Subcutaneous abdominal adipose tissue (tissue), 5 donors: ENCODE measurements around the gene IKZF1.

Experiments
- H3K27ac ChIP-seq: one replicate; pipeline ENCODE4 v1.7.0; 2013; ENCODE audit warnings: low read depth, mild to moderate bottlenecking, inconsistent platforms, low read length, moderate library complexity
- H3K27me3 ChIP-seq, 5 donors: one replicate each; pipeline ENCODE4 v1.7.0; 2013; ENCODE audit warnings: low read length in 5 of 5, inconsistent platforms in 1 of 5; ENCODE audit not compliant: control insufficient read depth in 5 of 5, insufficient read depth in 4 of 5
- H3K36me3 ChIP-seq, 5 donors: one replicate each; pipeline ENCODE4 v1.7.0; 2013; ENCODE audit warnings: low read length in 5 of 5; ENCODE audit not compliant: control insufficient read depth in 5 of 5, insufficient read depth in 5 of 5
- H3K4me1 ChIP-seq, 5 donors: one replicate each; pipeline ENCODE4 v1.7.0; 2013; ENCODE audit warnings: low read length in 5 of 5, mild to moderate bottlenecking in 3 of 5, moderate library complexity in 1 of 5; ENCODE audit not compliant: control insufficient read depth in 5 of 5, insufficient read depth in 5 of 5
- H3K4me3 ChIP-seq, 5 donors: one replicate each; pipeline ENCODE4 v1.7.0; 2013; ENCODE audit warnings: low read length in 5 of 5, low read depth in 1 of 5
- H3K9ac ChIP-seq, 5 donors: one replicate each; pipeline ENCODE4 v1.7.0; 2013; ENCODE audit warnings: low read length in 5 of 5, mild to moderate bottlenecking in 4 of 5, moderate library complexity in 3 of 5
- H3K9me3 ChIP-seq, 5 donors: one replicate each; pipeline ENCODE4 v1.7.0; 2013; ENCODE audit warnings: low read length in 5 of 5; ENCODE audit not compliant: control insufficient read depth in 5 of 5
- donor health status: healthy.
- donor health status: healthy.
- donor health status: healthy.
- donor health status: healthy.
- donor health status: healthy.

IKZF1 gene

GRCh38 chr7:50298811-50299562, 5.5 kb upstream of the IKZF1 start:
- Histone ChIP-seq H3K36me3 (no peaks in the 10 kb centered on the region), H3K27me3 (peaks cover 7 to 17% (median 16%) of the 10 kb centered on the region in 5 donors), H3K4me1 (peaks cover 0 to 5% (median 4%) of the 10 kb centered on the region in 5 donors), H3K9me3 (peaks cover 0 to 3% (median 0%) of the 10 kb centered on the region in 5 donors), H3K4me3 (no peak overlapping the region), H3K27ac (no peak overlapping the region), H3K9ac (no peak overlapping the region)

- Histone ChIP-seq H3K27me3 (peaks cover 7 to 20% (median 16%) of the 10 kb centered on the region in 5 donors), H3K36me3 (no peaks in the 10 kb centered on the region), H3K4me1 (peaks cover 0 to 12% (median 7%) of the 10 kb centered on the region in 5 donors), H3K9ac (no peak overlapping the region), H3K4me3 (no peak overlapping the region), H3K27ac (no peak overlapping the region), H3K9me3 (peaks cover 0 to 3% (median 0%) of the 10 kb centered on the region in 5 donors)
Measured at GRCh38 chr7:50300336-50300735, 4.2 kb upstream of the IKZF1 start.

- Histone ChIP-seq H3K36me3 (no peaks in the 10 kb centered on the region), H3K9me3 (peaks cover 0 to 3% (median 0%) of the 10 kb centered on the region in 5 donors), H3K9ac (no peak overlapping the region), H3K27me3 (peaks cover 7 to 23% (median 17%) of the 10 kb centered on the region in 5 donors), H3K4me1 (peaks cover 0 to 12% (median 7%) of the 10 kb centered on the region in 5 donors), H3K4me3 (peak overlapping the region in 1 of 5 donors; percentile 46), H3K27ac (no peak overlapping the region)
Measured at GRCh38 chr7:50302486-50303334, 1.8 kb upstream of the IKZF1 start.

- Histone ChIP-seq H3K27ac (no peak overlapping the region), H3K4me3 (peak overlapping the region in 3 of 5 donors; percentile 54 to 69 (median 63)), H3K9ac (no peak overlapping the region), H3K27me3 (peaks cover 7 to 23% (median 17%) of the 10 kb centered on the region in 5 donors), H3K4me1 (peaks cover 0 to 16% (median 7%) of the 10 kb centered on the region in 5 donors), H3K36me3 (no peaks in the 10 kb centered on the region), H3K9me3 (peaks cover 0 to 3% (median 0%) of the 10 kb centered on the region in 5 donors)
Measured at GRCh38 chr7:50303335-50304128, 984 bp upstream of the IKZF1 start.

- Histone ChIP-seq H3K4me1 (peaks cover 0 to 25% (median 7%) of the 10 kb centered on the region in 5 donors), H3K9me3 (peaks cover 0 to 3% (median 0%) of the 10 kb centered on the region in 5 donors), H3K9ac (peak overlapping the region in 3 of 5 donors; percentile 21 to 45 (median 22)), H3K4me3 (peak overlapping the region; percentile 51 to 69 (median 54)), H3K36me3 (no peaks in the 10 kb centered on the region), H3K27me3 (peaks cover 4 to 23% (median 17%) of the 10 kb centered on the region in 5 donors), H3K27ac (no peak overlapping the region)
Measured at GRCh38 chr7:50304911-50305582, 531 bp downstream of the IKZF1 start.

GRCh38 chr7:50305583-50306493, 1.3 kb downstream of the IKZF1 start:
- Histone ChIP-seq H3K4me3 (peak overlapping the region; percentile 37 to 63 (median 54)), H3K27me3 (peaks cover 4 to 21% (median 17%) of the 10 kb centered on the region in 5 donors), H3K27ac (no peak overlapping the region), H3K4me1 (peaks cover 0 to 31% (median 7%) of the 10 kb centered on the region in 5 donors), H3K9me3 (peaks cover 0 to 3% (median 0%) of the 10 kb centered on the region in 5 donors), H3K36me3 (no peaks in the 10 kb centered on the region), H3K9ac (peak overlapping the region in 2 of 5 donors; percentile 21 to 22)

GRCh38 chr7:50306494-50307367, 2.2 kb downstream of the IKZF1 start:
- Histone ChIP-seq H3K27me3 (peaks cover 4 to 21% (median 17%) of the 10 kb centered on the region in 5 donors), H3K4me3 (peak overlapping the region in 4 of 5 donors; percentile 22 to 63 (median 40)), H3K4me1 (peaks cover 0 to 31% (median 7%) of the 10 kb centered on the region in 5 donors), H3K36me3 (no peaks in the 10 kb centered on the region), H3K9ac (peak overlapping the region in 1 of 5 donors; percentile 14), H3K9me3 (peaks cover 0 to 3% (median 0%) of the 10 kb centered on the region in 5 donors), H3K27ac (no peak overlapping the region)
